HG03139 (cell line): ENCODE measurements around the gene SORCS2.

Experiments
- ATAC-seq: cut with Tn5 transposase; IDR thresholded peaks from one replicate; pipeline ENCODE4 v1.9.1; 2021; ENCODE audit not compliant: unreplicated experiment

The SORCS2 gene

DNA sequence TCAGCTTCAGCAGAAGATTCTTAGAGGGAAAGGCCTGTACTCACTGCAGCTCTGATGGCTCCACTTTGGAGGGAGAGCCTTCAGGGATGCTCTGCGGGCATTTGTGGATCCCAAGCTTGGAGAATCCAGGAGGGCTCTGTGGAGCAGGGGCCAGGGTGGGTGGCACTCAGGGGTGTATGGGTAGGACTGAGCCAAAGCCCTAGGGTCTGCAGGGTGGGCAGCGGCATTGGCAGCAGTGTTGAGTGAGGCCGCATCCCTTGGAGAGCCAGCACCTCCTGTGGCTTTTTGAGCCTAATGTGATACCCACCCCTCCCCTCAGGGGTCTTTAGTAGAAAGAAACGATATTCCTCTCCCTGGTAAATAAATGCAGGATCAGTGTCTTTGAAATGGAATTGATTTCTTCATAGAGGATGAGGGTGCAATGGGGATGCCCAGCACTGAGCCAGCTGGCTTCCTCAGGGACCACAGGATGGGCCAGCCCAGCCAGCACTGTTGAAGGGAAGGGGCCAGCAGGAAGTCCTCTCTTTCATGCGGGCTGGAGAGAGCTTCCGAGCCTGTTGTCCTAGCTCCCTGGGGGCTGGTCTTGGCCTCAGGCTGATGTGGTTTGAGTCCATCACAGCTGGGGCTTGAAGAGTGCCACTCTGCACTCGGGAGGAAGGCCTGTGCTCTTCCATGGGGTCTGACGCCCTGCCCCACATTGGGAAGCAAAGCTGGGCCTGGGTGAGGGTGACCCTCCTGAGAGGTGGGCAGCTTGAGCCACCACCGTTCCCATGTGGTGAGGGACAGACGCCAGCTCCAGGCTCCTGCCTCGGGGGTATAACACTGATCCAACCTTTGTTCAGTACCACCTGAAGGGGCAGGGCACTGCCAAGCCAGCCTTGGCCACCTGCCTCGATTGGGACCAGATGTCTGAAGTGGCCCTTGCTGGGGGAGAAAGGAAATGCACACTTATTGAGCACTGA lies 192.9 kb downstream of the SORCS2 start:
- no peak for ATAC-seq

DNA sequence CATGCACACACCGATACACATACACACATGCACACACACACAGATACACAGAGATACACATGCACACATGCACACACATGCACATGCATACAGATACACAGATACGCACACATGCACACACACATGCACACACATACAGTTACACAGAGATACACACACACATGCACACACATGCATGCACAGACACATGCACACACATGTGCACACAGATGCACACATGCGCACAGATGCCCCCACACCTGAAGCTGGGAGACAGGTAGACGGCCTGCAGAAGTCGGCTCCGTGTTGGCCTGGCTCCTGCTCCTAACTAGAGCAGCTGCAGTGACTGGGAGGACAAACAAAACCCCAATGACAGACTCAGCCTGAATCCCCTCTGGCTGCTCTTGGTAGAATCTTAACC lies 195.6 kb downstream of the SORCS2 start:
- no peak for ATAC-seq

DNA sequence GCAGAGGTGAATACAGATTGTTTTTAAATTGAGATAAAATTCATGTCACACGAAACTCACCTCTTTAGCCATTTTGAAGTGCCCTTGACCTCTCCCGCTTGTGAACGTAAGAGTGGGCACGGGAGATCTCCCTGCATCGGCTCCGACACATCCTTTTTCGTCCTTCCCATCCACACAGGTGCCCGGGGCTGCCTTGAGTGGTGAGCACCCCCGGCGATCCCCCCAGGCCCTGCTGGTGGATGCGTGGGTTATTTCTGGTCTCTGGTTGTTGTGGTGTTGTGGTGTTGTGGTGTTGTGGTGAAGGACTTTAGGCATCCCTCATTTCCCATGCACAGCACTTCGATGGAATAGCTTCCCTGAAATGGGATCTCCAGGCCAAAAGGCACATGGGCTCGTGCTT lies 196.3 kb downstream of the SORCS2 start:
- no peak for ATAC-seq

DNA sequence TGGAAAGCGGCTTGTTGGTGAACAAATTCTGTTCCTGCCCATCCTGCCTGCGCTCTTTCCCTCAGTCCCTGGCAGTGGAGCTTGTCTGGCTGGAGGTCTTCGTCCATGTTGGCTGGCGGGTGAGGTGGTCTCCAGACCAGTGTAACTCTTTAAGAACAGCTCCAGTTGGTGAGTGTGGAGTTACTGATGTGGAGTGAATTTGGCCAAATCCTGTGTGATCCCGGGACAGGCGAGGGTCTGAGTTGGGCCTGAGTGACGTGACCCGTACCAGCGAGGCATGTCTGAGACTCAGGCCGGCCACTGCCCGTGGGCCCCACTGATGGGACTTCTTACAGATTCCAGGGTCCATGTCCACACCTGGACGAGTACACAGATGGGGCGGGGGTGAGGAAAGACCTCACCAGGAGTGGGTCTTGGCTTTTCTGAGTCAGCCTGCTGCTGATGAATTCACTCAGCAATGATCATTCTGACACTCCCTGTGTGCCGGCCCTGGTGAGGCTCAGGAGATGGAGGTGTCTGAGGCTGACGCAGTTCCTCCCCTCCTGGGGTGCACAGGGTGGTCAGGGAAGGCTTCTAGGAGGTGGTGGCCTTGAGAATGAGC lies 196.9 kb downstream of the SORCS2 start:
- no peak for ATAC-seq

DNA sequence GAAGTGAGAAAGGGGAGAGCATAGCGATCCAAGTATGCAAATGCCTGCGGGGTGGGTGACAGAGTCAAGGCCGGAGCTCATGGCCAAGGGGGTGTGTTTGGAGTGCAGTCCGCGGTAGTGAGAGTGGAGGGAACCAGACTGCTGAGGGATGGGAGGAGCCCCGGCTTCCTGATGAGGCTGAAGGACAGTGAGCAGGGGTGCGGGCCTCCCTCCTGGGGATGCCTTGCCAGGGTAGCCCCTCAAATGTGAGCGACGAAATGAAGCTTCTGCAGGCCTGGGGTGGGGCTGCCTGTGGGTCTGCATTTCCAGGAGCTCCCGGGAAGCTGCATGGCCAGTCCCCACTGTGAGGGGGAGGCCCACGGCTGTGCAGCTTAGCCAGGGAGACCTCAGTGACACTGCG lies 197.4 kb downstream of the SORCS2 start:
- no peak for ATAC-seq

DNA sequence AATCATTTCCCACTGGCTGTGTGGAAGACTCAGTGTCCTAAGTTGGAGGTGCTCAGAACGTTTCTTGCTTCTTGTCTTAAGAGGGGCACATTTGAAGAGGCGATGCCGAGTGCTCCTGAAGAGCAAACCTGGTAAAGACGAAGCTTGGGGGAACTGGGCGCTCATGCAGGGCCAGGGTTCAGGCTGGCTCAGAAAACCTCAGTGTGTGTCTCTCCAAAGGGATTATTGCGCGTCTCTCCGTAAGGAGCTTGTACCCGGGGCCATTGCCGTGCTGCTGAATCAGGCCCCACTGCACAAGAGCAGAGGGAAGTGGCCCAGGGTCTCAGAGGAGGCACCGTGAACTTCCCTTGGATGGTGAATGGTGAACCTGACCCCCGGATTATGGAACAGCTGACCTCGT lies 198.0 kb downstream of the SORCS2 start:
- ATAC-seq, result no peak

DNA sequence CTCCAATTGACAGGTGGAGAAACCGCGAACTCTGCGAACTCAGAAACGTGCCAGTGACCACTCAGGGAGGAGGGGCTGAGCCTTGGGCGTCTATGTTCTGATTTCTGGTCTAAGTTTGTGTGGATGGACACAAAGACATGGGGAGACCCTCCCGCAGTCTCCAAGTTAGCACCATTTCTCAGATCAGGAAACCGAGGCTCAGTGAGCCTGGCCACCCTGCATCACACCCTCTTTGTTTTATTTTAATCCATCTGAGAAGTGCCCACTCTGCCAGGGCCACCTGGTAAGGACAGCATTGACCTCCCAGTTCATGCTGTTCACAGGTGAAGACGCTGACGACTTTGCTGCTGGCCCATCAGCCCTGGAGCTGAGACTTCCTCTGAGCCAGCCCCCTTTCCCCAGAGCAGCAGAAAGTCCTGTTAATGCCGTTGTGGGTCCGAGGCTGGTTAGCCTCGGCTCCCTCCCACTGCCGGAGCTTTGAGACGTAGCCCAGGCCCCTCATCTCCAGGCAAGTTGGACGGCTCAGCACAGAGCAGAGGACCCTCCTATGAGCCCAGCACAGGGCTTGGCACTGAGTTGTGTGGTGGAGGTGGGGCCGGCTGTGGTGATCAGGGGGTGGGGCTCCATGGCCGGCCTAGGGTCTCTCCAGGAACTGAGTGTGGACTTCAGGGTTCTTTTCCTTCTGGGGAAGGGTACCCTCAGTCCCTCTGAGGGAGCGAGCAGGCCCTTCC lies 198.7 kb downstream of the SORCS2 start:
- ATAC-seq, result no peak

DNA sequence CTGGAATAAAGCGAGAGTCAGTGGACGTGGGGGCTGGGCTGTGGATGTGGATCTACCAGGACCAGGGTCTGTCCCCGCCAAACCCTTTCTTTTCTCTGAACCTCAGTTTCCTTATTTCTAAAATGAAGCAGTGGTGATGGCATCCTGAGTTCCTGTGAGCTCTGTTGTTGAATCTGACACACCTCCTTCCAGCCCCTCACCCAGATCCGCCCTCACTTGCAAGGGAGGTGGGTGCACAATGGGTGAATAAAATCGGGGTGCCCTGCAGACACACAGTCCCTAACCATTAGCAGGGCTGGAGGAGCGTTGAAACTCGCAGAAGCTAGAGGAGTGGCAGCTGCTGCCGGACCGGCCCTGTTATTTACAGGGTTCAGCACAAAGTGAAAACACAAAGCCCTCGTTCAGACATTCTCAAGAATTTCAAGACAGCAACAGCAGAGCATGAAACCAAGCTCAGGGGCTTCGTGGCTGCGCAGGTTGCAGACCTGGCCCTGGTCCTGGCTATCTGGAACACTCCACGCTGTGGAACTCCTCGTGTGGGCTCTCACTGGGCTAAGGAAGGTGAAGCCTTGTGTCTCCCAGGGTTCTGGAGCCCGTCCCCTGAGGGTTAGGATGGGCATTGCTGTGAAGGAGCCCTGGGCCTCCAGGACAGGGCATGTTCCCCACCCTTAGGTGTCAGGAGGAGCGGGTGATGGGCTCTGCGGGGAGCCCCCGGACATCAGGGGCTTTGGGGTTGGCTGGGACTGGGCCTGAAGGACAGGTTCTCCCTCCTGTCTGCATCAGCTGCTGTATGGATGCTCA lies 199.5 kb downstream of the SORCS2 start:
- no peak for ATAC-seq

DNA sequence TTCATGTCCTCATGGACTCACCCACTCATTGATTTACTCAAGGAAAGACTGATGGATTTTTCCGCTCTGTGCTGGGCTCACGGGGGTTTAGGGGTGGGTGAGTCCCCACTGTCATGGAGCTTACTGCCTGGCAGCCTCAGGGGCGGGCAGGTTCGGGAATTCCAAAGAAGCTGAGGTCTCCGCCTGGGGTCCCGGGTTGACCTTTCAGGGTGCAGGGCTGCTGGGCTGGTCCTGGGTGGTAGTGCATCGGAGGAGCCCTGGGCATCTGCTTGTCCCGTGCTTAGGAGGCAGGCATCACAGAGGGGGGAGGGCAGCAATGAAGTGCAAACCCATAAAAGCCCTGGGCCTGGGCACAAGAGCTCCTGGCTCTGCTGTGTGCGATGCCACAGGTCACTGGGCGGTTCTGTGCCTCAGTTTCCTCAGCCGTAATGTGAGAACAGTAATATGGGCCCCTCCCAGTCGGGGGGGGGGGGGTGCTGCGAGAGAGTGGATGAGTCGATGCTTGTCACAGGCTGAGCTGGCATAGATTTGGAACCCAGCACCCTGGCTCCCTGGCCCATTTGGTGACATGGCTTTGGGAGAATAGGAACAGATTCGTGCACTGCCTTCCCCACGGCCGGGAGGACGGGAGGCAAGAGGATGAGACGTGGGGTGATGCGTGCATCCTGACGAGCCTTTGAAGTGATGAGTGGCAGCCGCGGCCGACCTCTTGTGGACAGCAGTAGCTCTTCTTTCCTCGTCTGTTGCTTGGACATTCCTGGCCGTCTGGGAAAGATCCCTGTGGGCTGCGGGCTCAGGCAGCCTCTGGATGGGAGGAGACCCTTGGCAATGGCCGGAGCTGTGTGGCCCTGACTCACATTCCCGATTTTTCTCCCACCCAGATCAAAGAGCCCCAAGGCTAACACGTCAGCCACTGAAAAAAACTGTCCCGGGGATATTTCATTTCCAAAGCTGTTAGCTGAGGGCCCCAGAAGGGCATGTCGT lies 200.4 kb downstream of the SORCS2 start:
- no peak for ATAC-seq

DNA sequence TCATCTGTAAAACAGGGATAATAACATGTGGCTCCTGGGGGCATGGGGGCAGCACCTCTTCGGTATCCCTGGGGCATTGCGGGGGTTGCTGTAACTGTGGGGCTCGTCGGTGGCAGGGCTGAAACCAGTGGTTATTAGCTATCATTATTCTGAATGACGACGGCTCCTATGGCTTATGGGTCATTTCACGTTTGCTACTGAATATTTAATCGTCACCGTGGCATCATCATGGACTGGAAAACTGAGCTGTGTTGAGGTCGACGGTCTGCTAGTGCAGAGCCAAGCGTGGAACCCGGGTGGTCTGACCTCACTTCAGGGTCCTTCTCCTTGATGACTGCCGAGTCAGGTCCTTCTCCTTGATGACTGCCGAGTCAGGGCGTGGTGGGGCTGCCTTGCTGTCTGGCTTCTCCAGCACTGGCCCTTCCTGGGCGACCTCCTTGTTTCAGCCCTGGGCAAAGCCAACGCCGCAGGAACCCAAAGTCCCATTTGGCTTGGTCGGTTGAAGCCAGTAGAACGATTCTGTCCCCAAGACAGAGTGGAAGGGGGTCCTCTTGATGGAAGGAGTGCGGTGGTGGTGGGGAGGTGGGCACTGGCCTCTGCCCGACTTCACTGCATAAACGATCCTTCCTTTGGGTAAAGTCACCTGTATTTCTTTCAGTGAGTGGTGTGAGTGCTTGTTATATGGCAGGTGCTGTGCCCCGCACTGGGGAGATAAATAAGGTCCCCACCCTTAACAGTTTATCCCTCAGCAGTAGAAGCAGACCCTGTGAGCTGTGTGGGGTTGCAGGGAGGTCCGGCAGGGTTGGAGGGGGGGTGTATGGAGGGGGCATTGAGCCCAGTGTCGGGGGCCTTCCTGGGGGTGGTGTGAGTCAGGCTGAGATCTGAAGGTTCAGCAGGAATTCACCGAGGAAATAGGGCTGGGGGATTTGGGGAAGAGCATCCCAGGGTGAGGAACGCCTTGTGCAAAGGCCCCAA lies 201.6 kb downstream of the SORCS2 start:
- no peak for ATAC-seq

DNA sequence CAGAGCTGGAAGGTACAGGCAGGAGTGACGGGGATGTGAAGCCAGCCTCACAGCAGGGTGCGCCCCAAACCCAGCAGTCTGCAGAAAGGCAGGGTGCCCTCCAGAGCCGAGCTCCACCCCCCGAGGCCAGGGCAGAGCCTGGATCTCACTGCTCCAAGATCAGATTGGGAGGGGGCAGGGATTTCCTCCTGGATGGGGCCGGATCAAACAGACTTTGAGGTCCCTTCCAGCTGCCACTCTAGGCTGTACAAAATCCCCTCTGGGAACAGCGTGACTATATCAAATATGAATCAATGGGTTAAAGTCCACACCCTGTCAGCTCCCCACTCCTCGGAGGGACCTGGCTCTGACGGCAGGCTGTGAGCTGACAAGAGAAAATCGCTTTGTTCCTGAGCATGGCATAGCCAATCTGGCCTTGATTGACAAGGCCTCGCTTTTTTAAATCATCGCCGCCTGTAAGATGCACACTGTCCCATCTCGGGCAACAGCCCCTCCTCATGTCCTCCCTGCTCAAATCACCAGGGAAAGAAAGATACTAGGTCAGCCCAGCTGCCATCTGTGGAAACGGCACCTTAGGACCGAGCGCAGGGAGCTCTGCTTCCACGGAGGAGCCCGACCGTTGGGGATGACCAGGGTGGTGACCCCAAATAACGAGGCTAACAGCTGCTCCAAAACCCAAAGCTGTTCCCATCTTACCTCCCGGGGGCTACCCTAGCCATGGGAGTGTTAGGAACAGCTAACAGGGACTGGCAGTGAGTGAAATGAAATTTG lies 202.5 kb downstream of the SORCS2 start:
- no peak for ATAC-seq

DNA sequence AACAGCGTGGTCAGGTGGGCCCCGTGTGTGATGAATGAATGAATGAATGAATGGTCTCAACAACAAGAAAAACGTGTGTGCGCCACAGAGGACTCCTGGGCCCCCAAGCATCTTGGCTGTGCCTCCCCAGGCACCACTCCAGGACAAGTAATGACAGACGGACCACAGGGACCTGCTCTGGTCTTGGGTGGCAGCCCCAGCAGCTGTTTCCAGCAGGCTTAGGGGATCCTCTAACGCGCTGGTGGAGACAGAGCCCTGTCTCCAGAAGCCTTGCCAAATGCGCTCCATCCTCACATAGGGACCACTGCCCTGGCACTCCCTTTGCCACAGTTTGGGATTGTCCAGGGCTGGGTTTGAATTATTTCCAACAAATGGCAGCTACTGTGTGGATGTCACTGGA lies 203.3 kb downstream of the SORCS2 start:
- no peak for ATAC-seq

DNA sequence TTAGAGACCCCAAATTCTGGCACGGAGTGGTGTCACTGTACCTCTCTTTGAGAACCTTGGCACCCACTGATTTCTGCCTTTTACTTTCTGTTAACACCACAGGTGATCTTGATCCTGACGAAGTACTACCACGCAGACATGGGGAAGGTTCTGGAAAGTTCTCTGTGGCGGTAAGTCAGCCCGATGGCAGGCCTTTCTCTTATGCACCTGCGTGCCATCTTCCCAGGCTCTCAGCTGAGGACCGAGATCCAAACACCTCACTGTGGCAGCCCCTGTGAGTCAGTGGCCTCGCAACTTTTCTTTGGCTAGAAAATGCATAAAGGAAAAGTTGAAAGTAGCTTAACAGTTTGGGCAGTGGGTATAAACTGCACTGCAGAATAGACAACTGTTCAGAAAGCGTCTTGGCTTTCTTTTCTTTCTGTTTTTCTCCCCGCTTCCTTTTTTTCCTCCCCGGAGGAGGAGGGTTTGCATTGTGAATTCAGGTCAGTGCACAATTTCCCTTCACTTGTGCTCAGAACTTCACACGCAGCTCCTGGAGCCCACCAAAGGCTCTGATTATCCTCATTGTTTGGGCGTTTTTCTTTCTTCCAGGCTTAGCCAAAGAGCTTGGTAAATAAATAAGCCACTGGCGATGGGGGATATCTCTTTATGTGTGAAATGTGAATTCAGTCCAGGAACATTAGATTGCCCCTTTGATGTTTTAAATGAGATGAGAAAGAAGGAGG lies 204.0 kb downstream of the SORCS2 start:
- no peak for ATAC-seq

DNA sequence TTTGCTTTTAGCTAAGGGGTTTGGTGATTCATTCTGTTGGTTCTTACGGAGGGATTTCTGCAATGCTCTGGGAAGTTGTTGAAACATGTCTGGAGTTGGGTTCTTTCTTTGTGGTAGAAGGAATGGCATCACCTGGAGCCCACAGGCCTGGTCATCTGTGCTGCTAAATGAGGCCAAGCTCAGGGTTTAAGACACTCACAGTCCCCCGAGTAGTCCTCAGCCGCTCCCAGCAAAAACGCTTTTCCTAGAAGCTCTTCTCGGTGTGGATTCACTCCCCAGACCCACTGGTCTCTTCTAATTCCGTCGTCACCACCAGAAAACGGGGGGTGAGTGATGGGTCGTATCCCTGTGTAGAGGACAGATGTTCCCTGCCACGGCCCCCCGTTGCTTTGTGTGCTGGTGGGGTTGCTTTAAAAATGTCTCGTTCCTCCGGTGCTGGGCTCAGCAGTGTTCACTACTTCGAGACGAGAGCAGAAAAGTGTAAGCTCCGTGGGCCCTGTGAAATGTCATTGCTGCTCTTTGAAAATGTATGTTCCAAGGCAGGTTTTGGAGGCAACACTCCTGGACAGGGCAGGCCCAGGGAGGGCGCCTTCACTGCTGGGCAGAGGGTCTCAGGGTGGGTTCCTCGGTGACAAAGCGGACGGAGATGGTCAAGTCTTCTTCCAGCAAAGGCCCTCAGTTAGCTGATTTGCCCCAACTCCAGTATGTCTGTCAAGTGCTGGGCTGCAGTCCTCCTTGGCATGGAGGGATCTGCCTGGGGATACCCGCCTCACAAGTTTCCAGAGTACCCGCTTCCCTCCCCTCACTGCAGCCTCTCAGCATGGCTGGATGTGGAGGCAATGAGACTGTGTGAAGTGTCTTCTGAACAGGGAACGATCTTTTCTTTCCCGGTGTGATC lies 205.1 kb downstream of the SORCS2 start:
- no peak for ATAC-seq

DNA sequence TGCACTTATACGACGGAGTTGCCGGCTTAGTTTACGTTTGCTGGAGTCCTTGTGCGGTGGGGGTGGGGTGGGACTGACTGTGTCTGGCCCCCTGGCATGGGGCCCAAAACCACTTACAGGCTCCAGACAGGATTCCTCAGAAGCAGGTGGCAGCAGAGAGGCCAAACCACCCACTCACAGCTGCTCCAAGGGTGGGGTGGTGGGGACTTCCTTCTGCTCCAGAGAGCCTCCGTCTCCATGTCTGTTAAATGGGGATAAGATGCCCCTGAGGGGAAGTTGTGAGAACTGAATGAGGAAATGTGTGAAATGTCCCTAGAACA lies 205.7 kb downstream of the SORCS2 start:
- ATAC-seq, result no peak

DNA sequence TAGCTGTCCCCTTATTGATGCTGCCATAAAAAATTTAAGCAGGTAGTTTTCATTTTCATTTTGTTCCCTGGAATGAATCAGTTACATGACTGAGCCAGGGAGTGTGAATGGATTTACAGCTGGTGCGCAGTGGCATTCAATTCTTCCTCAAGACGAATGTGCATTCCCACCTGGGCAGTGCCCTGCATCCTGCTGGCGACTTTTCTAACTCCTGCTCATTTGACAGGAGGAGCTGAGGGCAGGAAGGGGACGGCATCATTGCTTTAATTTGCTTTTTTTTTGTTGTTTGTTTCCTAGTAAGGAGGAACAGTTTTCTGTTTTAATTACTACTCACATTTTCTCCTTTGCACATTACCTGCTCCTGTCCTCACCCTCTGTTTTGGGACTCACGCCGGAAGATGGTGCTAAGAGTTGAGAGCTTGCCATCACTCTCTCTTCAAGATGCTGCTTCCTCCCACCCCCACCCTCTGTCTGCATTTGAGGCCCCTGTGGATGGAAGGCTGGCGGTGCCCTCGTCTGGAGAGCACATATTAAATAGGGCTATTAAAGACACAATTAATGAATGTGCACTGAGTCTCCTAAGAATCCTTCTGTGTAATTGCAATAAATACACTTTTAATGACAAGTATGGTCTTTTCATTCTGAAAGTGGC lies 206.6 kb downstream of the SORCS2 start:
- ATAC-seq, result no peak
